NCI-H146 (cell line): ENCODE measurements around the gene SMAGP.
"Not testable (repeated sequence)": the region's sequence is repeated elsewhere in the genome, so short reads cannot be mapped to it uniquely, and the experiment has no call there.

Source experiments
- DNase-seq: peaks from one replicate; lab custom pipeline; 2025; lab: John Stamatoyannopoulos, UW

SMAGP gene

GRCh38 chr12:51264297-51264696 is 5.9 kb downstream of the SMAGP start:
- no peak for DNase-seq

- DNase-seq = no peak
These were observed 6.9 kb downstream of the SMAGP start for GRCh38 chr12:51263341-51263740.

- peak; percentile 35 for DNase-seq
These were observed 7.4 kb downstream of the SMAGP start for GRCh38 chr12:51262758-51263177.

- DNase-seq = not testable (repeated sequence)
These were observed 10.6 kb downstream of the SMAGP start for GRCh38 chr12:51259600-51259999.

GRCh38 chr12:51254536-51254935 is 15.7 kb downstream of the SMAGP start:
- no peak for DNase-seq

GRCh38 chr12:51253276-51253675 is 16.9 kb downstream of the SMAGP start:
- no peak for DNase-seq

- no peak for DNase-seq
These were observed 22.6 kb downstream of the SMAGP start for GRCh38 chr12:51247523-51248206.

GRCh38 chr12:51246254-51246853 is 23.9 kb downstream of the SMAGP start:
- DNase-seq = no peak

GRCh38 chr12:51245476-51246253 is 24.6 kb downstream of the SMAGP start:
- no peak for DNase-seq

GRCh38 chr12:51244269-51244668 is 25.9 kb downstream of the SMAGP start:
- no peak for DNase-seq

- DNase-seq = no peak
These were observed 27.3 kb downstream of the SMAGP start for GRCh38 chr12:51242876-51243275.

GRCh38 chr12:51242120-51242519 is 28.1 kb downstream of the SMAGP start:
- DNase-seq = no peak

GRCh38 chr12:51240971-51241370 is 29.2 kb downstream of the SMAGP start:
- DNase-seq = no peak

GRCh38 chr12:51238510-51239334 is 31.5 kb downstream of the SMAGP start, which contains the start of gene DAZAP2:
Gene DAZAP2 (plus strand): TSS chr12:51238826. CDS start chr12:51238908, 82 bp downstream.
- DNase-seq = peak; percentile 98

- DNase-seq = peak; percentile 70
These were observed 32.1 kb downstream of the SMAGP start for GRCh38 chr12:51238037-51238509.

- no peak for DNase-seq
These were observed 35.7 kb downstream of the SMAGP start for GRCh38 chr12:51234530-51234929.

- no peak for DNase-seq
These were observed 37.6 kb downstream of the SMAGP start for GRCh38 chr12:51232642-51233041.

GRCh38 chr12:51229116-51229809 is 41.0 kb downstream of the SMAGP start:
- no peak for DNase-seq

- DNase-seq = no peak
These were observed 42.3 kb downstream of the SMAGP start for GRCh38 chr12:51227962-51228361.

GRCh38 chr12:51227112-51227511 is 43.1 kb downstream of the SMAGP start:
- DNase-seq = not testable (repeated sequence)

- no peak for DNase-seq
These were observed 44.4 kb downstream of the SMAGP start for GRCh38 chr12:51225771-51226170.
